Liver (tissue), 3 donors: Measurements from ENCODE around the gene FARP1.

ENCODE experiments used
- ATF3 ChIP-seq: IDR thresholded peaks from 2 replicates; pipeline ENCODE4 v1.6.1; 2016; ENCODE audit warnings: antibody characterized with exemption
- CTCF ChIP-seq: fragments of 150-350 bp; IDR thresholded peaks from 2 replicates; pipeline ENCODE4 v1.5.1; 2017; ENCODE audit warnings: improper control_type of control experiment, low read depth, low read length; ENCODE audit not compliant: missing input control
- GABPA ChIP-seq, 2 donors: IDR thresholded peaks in 1 of 2; conservative IDR thresholded peaks in 1 of 2; 2 replicates each; pipeline ENCODE4 v1.6.1; 2016; ENCODE audit warnings: antibody characterized with exemption in 2 of 2, mild to moderate bottlenecking in 1 of 2, moderate library complexity in 1 of 2
- TAF1 ChIP-seq: conservative IDR thresholded peaks from 2 replicates; pipeline ENCODE4 v1.6.1; 2016; ENCODE audit warnings: antibody characterized with exemption, mild to moderate bottlenecking
- donor health status: healthy.
- donor health status: healthy.

DNA sequence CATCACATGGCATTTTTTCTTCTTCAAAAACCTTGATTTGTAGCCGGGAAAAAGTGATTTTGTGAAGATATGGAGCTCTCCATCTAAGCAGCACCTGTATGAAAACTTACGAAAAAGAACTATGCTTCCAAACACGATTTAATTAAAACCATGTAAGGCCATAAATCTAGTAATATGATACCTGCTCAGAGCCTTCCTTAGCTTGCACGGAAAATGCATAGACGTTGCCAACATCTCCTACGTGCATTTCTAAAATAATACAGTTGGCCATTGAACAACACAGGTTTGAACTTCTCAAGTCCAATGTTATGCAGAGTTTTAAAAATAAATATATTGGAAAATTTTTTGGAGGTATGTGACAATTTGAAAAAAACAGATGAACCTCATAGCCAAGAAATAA lies 93.3 kb downstream of the FARP1 start:
- TF ChIP-seq GABPA (IDR thresholded peaks at IDR 0.05 in 1 of 2, conservative IDR thresholded peaks at IDR 0.05 in 1 of 2) (no peak), CTCF (no peak), TAF1 (no peak), ATF3 (no peak)
